K562 (cell line): Measurements from ENCODE around the gene EXTL1. TPM values are rescaled to one million over a fixed set of nuclear protein-coding genes. Genes with fewer than 3 reads are reported as not detected.

Experiments used
- ATAC-seq: fragments of 200-7000 bp; cut with Tn5 transposase; 3 replicates; pipeline ENCODE4 v1.9.1; 2020; ENCODE audit warnings: moderate library complexity
- BruUV-seq: library from RNA; stranded (reverse); fragments of 400-500 nt; replicated peaks from 2 replicates; lab custom pipeline; 2021; lab: Mats Ljungman, UMichigan
- CTCF ChIA-PET: fragments of 300-600 bp; formaldehyde crosslinking; extraction: SDS; loops from one replicate; lab custom pipeline; 2021; ENCODE audit warnings: low intra/inter-chr PET ratio; lab: Yijun Ruan, JAX
- POLR2A ChIA-PET: fragments of 300-600, 350-650 bp; sonication (Branson Sonifier 250); formaldehyde crosslinking; extraction: SDS; loops from one replicate; lab custom pipeline; 2021; ENCODE audit warnings: antibody characterized with exemption, inconsistent platforms; lab: Yijun Ruan, JAX
- DNase-seq, 4 experiments: peaks; one replicate each; pipeline versions ENCODE4 v3.0.0 to v3.0.0-alpha.2; 2011 to 2018; ENCODE audit warnings: low spot score in 3 of 4, mixed read lengths in 3 of 4; ENCODE audit errors: extremely low read depth in 1 of 4
- FAIRE-seq: peaks from 2 replicates; lab custom pipeline; 2011; peaks lifted over from hg19 to GRCh38; lab: Jason Lieb, UNC
- H2AFZ ChIP-seq: 2 replicates; pipeline ENCODE4 v1.6.0; 2011; ENCODE audit warnings: low read depth, low read length, control low read depth, inconsistent platforms
- H3K27ac ChIP-seq: fragments of 200-600 bp; 3 replicates; pipeline ENCODE4 v1.8.0; 2011; ENCODE audit warnings: low read depth, mild to moderate bottlenecking, control low read depth, inconsistent platforms, low read length, moderate library complexity, mixed read lengths; ENCODE audit errors: extremely low read depth
- H3K27me3 ChIP-seq, 2 experiments: fragments of 300-600 bp in 1 of 2; 2 replicates in 1 of 2; 3 replicates in 1 of 2; pipeline versions ENCODE4 v1.6.0 to v1.8.0; 2011; ENCODE audit warnings: inconsistent platforms in 2 of 2, low read length in 2 of 2, mild to moderate bottlenecking in 1 of 2, mixed read lengths in 1 of 2, moderate library complexity in 1 of 2; ENCODE audit not compliant: control insufficient read depth in 2 of 2, insufficient read depth in 2 of 2
- H3K36me3 ChIP-seq: fragments of 300-600 bp; 3 replicates; pipeline ENCODE4 v1.8.0; 2011; ENCODE audit warnings: mild to moderate bottlenecking, low read length, inconsistent platforms; ENCODE audit not compliant: control insufficient read depth, insufficient read depth
- H3K4me1 ChIP-seq, 2 experiments: fragments of 200-600 bp in 1 of 2; replicated peaks in 1 of 2; 2 replicates in 1 of 2; 3 replicates in 1 of 2; pipeline versions ENCODE4 v1.5.1 to v1.8.0; 2011; ENCODE audit warnings: inconsistent platforms in 2 of 2, low read length in 2 of 2, mild to moderate bottlenecking in 1 of 2, mixed read lengths in 1 of 2, moderate library complexity in 1 of 2; ENCODE audit not compliant: control insufficient read depth in 2 of 2, insufficient read depth in 2 of 2
- H3K4me2 ChIP-seq: 2 replicates; pipeline ENCODE4 v1.6.1; 2011; ENCODE audit warnings: low read length, control low read depth, inconsistent platforms, mixed read lengths; ENCODE audit not compliant: insufficient read depth
- H3K4me3 ChIP-seq: fragments of 200-600 bp; sonication (generic), shearing (Covaris generic); 2 replicates; pipeline ENCODE4 v1.5.1; 2016; ENCODE audit warnings: control low read depth, inconsistent platforms
- H3K79me2 ChIP-seq: fragments of 200-600 bp; 3 replicates; pipeline ENCODE4 v1.8.0; 2011; ENCODE audit warnings: low read length, inconsistent platforms; ENCODE audit not compliant: control insufficient read depth, insufficient read depth
- H3K9ac ChIP-seq, 2 experiments: 2 replicates each; pipeline versions ENCODE4 v1.6.0 to v1.6.1; 2011; ENCODE audit warnings: low read depth in 2 of 2, low read length in 2 of 2, control low read depth in 1 of 2, inconsistent platforms in 1 of 2, mild to moderate bottlenecking in 1 of 2, mixed read lengths in 1 of 2; ENCODE audit not compliant: insufficient read depth in 1 of 2
- H3K9me1 ChIP-seq: one replicate; pipeline ENCODE4 v1.6.0; 2011; ENCODE audit warnings: inconsistent platforms, mild to moderate bottlenecking, low read length, moderate library complexity; ENCODE audit not compliant: control insufficient read depth, insufficient read depth
- H3K9me3 ChIP-seq: replicated peaks from 2 replicates; pipeline ENCODE4 v1.5.1; 2011; ENCODE audit warnings: low read depth, low read length, inconsistent platforms; ENCODE audit not compliant: control insufficient read depth, insufficient read depth
- H4K20me1 ChIP-seq: replicated peaks from 2 replicates; pipeline ENCODE4 v1.6.1; 2011; ENCODE audit warnings: low read length, inconsistent platforms, mixed read lengths; ENCODE audit not compliant: control insufficient read depth, insufficient read depth
- CXXC5 ChIP-seq: fragments of 250-450 bp; sonication (Bioruptor Pico); IDR thresholded peaks from 2 replicates; pipeline ENCODE4 v1.8.0; 2022; ENCODE audit warnings: inconsistent platforms, mild to moderate bottlenecking, moderate library complexity
- HES1 ChIP-seq: fragments of 450-650 bp; IDR thresholded peaks from 2 replicates; pipeline ENCODE4 v1.6.1; 2016; ENCODE audit warnings: low read depth, mild to moderate bottlenecking, moderate library complexity
- HMG20B ChIP-seq: fragments of 250-450 bp; sonication (Bioruptor Pico); IDR thresholded peaks from 2 replicates; pipeline ENCODE4 v1.5.0; 2021; ENCODE audit warnings: mild to moderate bottlenecking
- ILF3 ChIP-seq: fragments of 450-650 bp; IDR thresholded peaks from 2 replicates; pipeline ENCODE4 v1.6.1; 2018; ENCODE audit warnings: antibody characterized with exemption, mild to moderate bottlenecking, moderate library complexity, borderline replicate concordance
- NEUROD1 ChIP-seq: fragments of 150-350 bp; IDR thresholded peaks from 2 replicates; pipeline ENCODE4 v1.6.1; 2014; ENCODE audit warnings: borderline replicate concordance, low read length, low read depth; ENCODE audit not compliant: partially characterized antibody
- STAG1 ChIP-seq: sonication (generic); formaldehyde crosslinking; IDR thresholded peaks from 2 replicates; pipeline ENCODE4 v1.5.0; 2020; ENCODE audit warnings: missing genetic modification reagents, borderline replicate concordance
- TCFL5 ChIP-seq: fragments of 250-450 bp; sonication (Bioruptor Pico); conservative IDR thresholded peaks from 2 replicates; pipeline ENCODE4 v1.6.1; 2021; ENCODE audit warnings: mild to moderate bottlenecking, moderate library complexity, matching md5 sums
- ZFP91 ChIP-seq: sonication (generic); formaldehyde crosslinking; IDR thresholded peaks from 2 replicates; pipeline ENCODE4 v1.8.0; 2022; ENCODE audit warnings: mild to moderate bottlenecking, missing genetic modification reagents
- ZNF696 ChIP-seq: fragments of 250-450 bp; sonication (Bioruptor Pico); conservative IDR thresholded peaks from 2 replicates; pipeline ENCODE4 v1.4.0; 2020; ENCODE audit warnings: mild to moderate bottlenecking, moderate library complexity
- WGBS: fragments of 100-300 bp; shearing (Covaris generic); methylation state at CpG from one replicate; pipeline ENCODE4 v1.1.6; 2016; ENCODE audit warnings: low coverage, mixed read lengths; ENCODE audit not compliant: insufficient coverage; ENCODE audit errors: missing lambda C conversion rate; 5-methylcytosine and 5-hydroxymethylcytosine counted together
- in situ Hi-C: fragments of 300-500 bp; cut with MboI; formaldehyde crosslinking; loops from 4 replicates; pipeline ENCODE4 v1.15.0; 2018; ENCODE audit warnings: inconsistent platforms, mixed read lengths
- intact Hi-C: fragments of 100-400 bp; cut with micrococcal nuclease; formaldehyde crosslinking; loops from 2 replicates; pipeline ENCODE4 v1.14.2; 2022
- polyA plus RNA-seq, 8 experiments: library from polyadenylated mRNA; depleted of rRNA in 4 of 8; stranded (reverse) in 5 of 8; unstranded in 3 of 8; fragments of >200 nt; fragmentation: Nextera tagmentation in 2 of 8; fragmentation: Illumina TruSeq in 1 of 8; extraction: Ambion mirVana in 2 of 8; extraction: Trizol in 1 of 8; gene quantifications; 2 replicates each; pipeline versions ENCODE4 v1.2.1 to v1.2.3, GENCODE V29; 2011 to 2014; ENCODE audit warnings: inconsistent platforms in 1 of 8, missing spikeins in 1 of 8
- total RNA-seq, 7 experiments: library from RNA; depleted of rRNA in 6 of 7; stranded (reverse); fragments of >200 nt in 6 of 7; fragmentation: Illumina TruSeq in 2 of 7; extraction: Trizol in 2 of 7; gene quantifications; 2 replicates each; pipeline versions ENCODE4 v1.2.1 to v1.2.3, GENCODE V29; 2011 to 2021; ENCODE audit warnings: low replicate concordance in 1 of 7

EXTL1 gene
- total and polyA plus RNA-seq, 9 of the 15 experiments (the other 6 are each of a cell fraction or from before 2014, with no cell fraction given) = 0.04 to 0.23 (median 0.08) TPM; not detected in 3

GRCh38 chr1:26038904-26039303 lies 17.3 kb downstream of the EXTL1 start:
- H4K20me1 ChIP-seq = no peaks in the 10 kb centered on the region
- H3K4me2 ChIP-seq = no peak overlapping the region
- peaks cover 8% of the 10 kb centered on the region; the same call in 2 of the 3 replicates for H3K79me2 ChIP-seq
- intact Hi-C loops (no loop called here), in situ Hi-C loops (no loop called here)
- no peaks in the 10 kb centered on the region for H3K27me3 ChIP-seq
- DNase-seq = no peak
- no peak for FAIRE-seq
- BruUV-seq = no TSS peak
- ChIA-PET POLR2A (interaction anchor here (0.6 to 1.9 kb wide), 9 partner anchors 15 to 213 kb away, joined by 3 to 8 read pairs (median 4); no protein-coding TSS in a partner anchor), CTCF (no interaction called here)
- H3K4me1 ChIP-seq = peaks cover 31 to 55% of the 10 kb centered on the region in 2 experiments
- WGBS = 83% methylated on average over 6 of the region's 6 CpGs
- ATAC-seq = no peak
- no peak overlapping the region for H3K27ac ChIP-seq
- no peaks in the 10 kb centered on the region for H3K9me1 ChIP-seq
- H3K36me3 ChIP-seq = no peaks in the 10 kb centered on the region
- H2AFZ ChIP-seq = no peak overlapping the region
- H3K4me3 ChIP-seq = no peak overlapping the region
- H3K9ac ChIP-seq = peak overlapping the region in 1 of 2 experiments; percentile 86; a peak in 3 of 4 replicates
- no peaks in the 10 kb centered on the region for H3K9me3 ChIP-seq
- TF ChIP-seq STAG1 (CRISPR knock-in tag) = 0 out of 2 replicates have a peak, but pooled peaks have one; percentile 9
- no peak for TF ChIP-seq HMG20B

- Histone ChIP-seq H3K9me1 (no peaks in the 10 kb centered on the region), H3K4me2 (no peak overlapping the region), H3K27ac (no peak overlapping the region), H2AFZ (peak overlapping the region; percentile 7; the same call in 1 of the 2 replicates), H4K20me1 (no peaks in the 10 kb centered on the region), H3K4me3 (no peak overlapping the region), H3K4me1 (peaks cover 31 to 55% of the 10 kb centered on the region in 2 experiments), H3K9ac (peak overlapping the region in 1 of 2 experiments; percentile 56; a peak in 2 of 4 replicates), H3K79me2 (no peaks in the 10 kb centered on the region), H3K27me3 (no peaks in the 10 kb centered on the region), H3K36me3 (no peaks in the 10 kb centered on the region), H3K9me3 (no peaks in the 10 kb centered on the region)
- POLR2A ChIA-PET = interaction anchor here (0.6 to 1.4 kb wide), 5 partner anchors 42 to 146 kb away, joined by 3 to 4 read pairs (median 3); no protein-coding TSS in a partner anchor
- in situ Hi-C loops (loop anchor here (5.0 kb wide), 2 partner anchors 66 to 106 kb away; no protein-coding TSS in a partner anchor), intact Hi-C loops (no loop called here)
- BruUV-seq = no TSS peak
- ATAC-seq (no peak), FAIRE-seq (no peak), DNase-seq (peak in 2 of 4 experiments; percentile 32 to 42)
- CTCF ChIA-PET = no interaction called here
- WGBS = 53% methylated on average over 7 of the region's 7 CpGs
- no peak for TF ChIP-seq TCFL5 (CRISPR knock-in tag)
- TF ChIP-seq CXXC5 (CRISPR knock-in tag) = no peak
- no peak for TF ChIP-seq ILF3
- TF ChIP-seq NEUROD1 = no peak
- no peak for TF ChIP-seq ZNF696 (CRISPR knock-in tag)
- TF ChIP-seq HES1 = no peak
- TF ChIP-seq ZFP91 (CRISPR knock-in tag) = no peak
Observed at GRCh38 chr1:26041401-26041800, 19.8 kb downstream of the EXTL1 start.
